GM13977 (cell line): Measurements from ENCODE around the gene NATD1.

Experiments used
- DNase-seq: peaks from one replicate; pipeline ENCODE4 v3.0.0; 2012; ENCODE audit warnings: low spot score
- CTCF ChIP-seq: IDR thresholded peaks from 2 replicates; pipeline ENCODE4 v1.5.1; 2012; ENCODE audit warnings: mild to moderate bottlenecking, control low read depth; ENCODE audit not compliant: insufficient read depth; ENCODE audit errors: extremely low read depth, missing control alignments
- in situ Hi-C: fragments of 300-500 bp; cut with MboI; formaldehyde crosslinking; loops from one replicate; pipeline ENCODE4 v1.12.0; 2022; ENCODE audit warnings: low sequenced_read_pairs, low pct_unique_long_range_greater_than_20kb, mixed read lengths, inconsistent platforms; ENCODE audit not compliant: unreplicated experiment

NATD1 gene

GRCh38 chr17:21246698-21247097 is 6.5 kb downstream of the NATD1 start:
- TF ChIP-seq CTCF = no peak
- DNase-seq = no peak
- in situ Hi-C loops = no loop called here

GRCh38 chr17:21245639-21246084 is 7.5 kb downstream of the NATD1 start:
- no peak for DNase-seq
- in situ Hi-C loops = no loop called here
- no peak for TF ChIP-seq CTCF

- DNase-seq = no peak
- no peak for TF ChIP-seq CTCF
- in situ Hi-C loops = no loop called here
These were observed 9.5 kb downstream of the NATD1 start for GRCh38 chr17:21243516-21244303.

GRCh38 chr17:21242780-21243515 is 10.3 kb downstream of the NATD1 start:
- in situ Hi-C loops = no loop called here
- TF ChIP-seq CTCF = no peak

GRCh38 chr17:21242026-21242697 is 11.0 kb downstream of the NATD1 start:
- in situ Hi-C loops = no loop called here
- DNase-seq = no peak
- no peak for TF ChIP-seq CTCF

More at GRCh38 chr17:21242780-21243515, 10.3 kb downstream of the NATD1 start:
- DNase-seq = no peak

- in situ Hi-C loops = no loop called here
- DNase-seq = no peak
- no peak for TF ChIP-seq CTCF
These were observed 11.6 kb downstream of the NATD1 start for GRCh38 chr17:21241564-21241963.
